HepG2 (cell line): ENCODE data around the gene REEP6. TPM values are rescaled to one million over a fixed set of nuclear protein-coding genes. Genes with fewer than 3 reads are reported as not detected.
A peak's percentile ranks its signal among the peaks of the same experiment; 100 is the strongest.

Experiments used
- AGO2 ChIP-seq: fragments of 200-400 bp; formaldehyde crosslinking; optimal IDR thresholded peaks from 2 replicates; pipeline ENCODE3; 2017; ENCODE audit warnings: mild to moderate bottlenecking, low read depth, low read length, moderate library complexity
- ARNT2 ChIP-seq: sonication (generic); formaldehyde crosslinking; IDR thresholded peaks from 2 replicates; pipeline ENCODE4 v1.8.0; 2022; ENCODE audit warnings: mild to moderate bottlenecking, low read depth, missing genetic modification reagents, moderate library complexity
- MYC ChIP-seq: sonication (generic); formaldehyde crosslinking; IDR thresholded peaks from 2 replicates; pipeline ENCODE4 v1.9.0; 2021; ENCODE audit warnings: missing genetic modification reagents, borderline replicate concordance
- MYNN ChIP-seq: sonication (generic); formaldehyde crosslinking; IDR thresholded peaks from 2 replicates; pipeline ENCODE4 v1.4.0; 2020; ENCODE audit warnings: mild to moderate bottlenecking, low read depth, missing genetic modification reagents
- RXRA ChIP-seq: sonication (generic); formaldehyde crosslinking; IDR thresholded peaks from 2 replicates; pipeline ENCODE4 v1.5.1; 2020; ENCODE audit warnings: missing genetic modification reagents
- ZFY ChIP-seq: sonication (generic); formaldehyde crosslinking; IDR thresholded peaks from 2 replicates; pipeline ENCODE4 v1.4.0; 2020; ENCODE audit warnings: missing genetic modification reagents
- ZNF776 ChIP-seq: sonication (generic); formaldehyde crosslinking; IDR thresholded peaks from 2 replicates; pipeline ENCODE4 v1.4.0; 2020; ENCODE audit warnings: mild to moderate bottlenecking, missing genetic modification reagents
- ZNF816 ChIP-seq: sonication (generic); formaldehyde crosslinking; IDR thresholded peaks from 2 replicates; pipeline ENCODE4 v1.8.0; 2022; ENCODE audit warnings: missing genetic modification reagents, mild to moderate bottlenecking, borderline replicate concordance
- polyA plus RNA-seq, 8 experiments: library from polyadenylated mRNA; depleted of rRNA in 3 of 8; stranded (reverse) in 7 of 8; unstranded in 1 of 8; fragments of >200 nt; fragmentation: Illumina TruSeq in 4 of 8; extraction: Trizol in 4 of 8; gene quantifications; 2 replicates each; pipeline versions ENCODE4 v1.2.1 to v1.2.3, GENCODE V29; 2011 to 2016; ENCODE audit warnings: low read depth in 4 of 8, missing spikeins in 1 of 8, mixed read lengths in 1 of 8; ENCODE audit not compliant: insufficient read depth in 1 of 8
- total RNA-seq, 5 experiments: library from RNA; depleted of rRNA; stranded (reverse); fragments of >200 nt; fragmentation: Illumina TruSeq; extraction: Trizol; gene quantifications; 2 replicates each; pipeline ENCODE4 v1.2.3, GENCODE V29; 2016; ENCODE audit warnings: low read depth in 1 of 5
- TF ChIP-seq, protein P1 (sequence below): sonication (generic); formaldehyde crosslinking; IDR thresholded peaks from 2 replicates; pipeline ENCODE4 v1.8.1; 2023; ENCODE audit warnings: mild to moderate bottlenecking, missing genetic modification reagents, borderline replicate concordance
- TF ChIP-seq, protein P2 (sequence below): IDR thresholded peaks from 2 replicates; pipeline ENCODE4 v1.6.1; 2012; ENCODE audit warnings: low read depth, low read length, improper control_type of control experiment
- TF ChIP-seq, protein P3 (sequence below): sonication (generic); formaldehyde crosslinking; IDR thresholded peaks from 2 replicates; pipeline ENCODE4 v1.4.0; 2020; ENCODE audit warnings: missing genetic modification reagents
- TF ChIP-seq, protein P4 (sequence below): sonication (generic); formaldehyde crosslinking; IDR thresholded peaks from 2 replicates; pipeline ENCODE4 v1.9.0; 2021; ENCODE audit warnings: missing genetic modification reagents, borderline replicate concordance
- TF ChIP-seq, protein P5 (sequence below): sonication (generic); formaldehyde crosslinking; IDR thresholded peaks from 2 replicates; pipeline ENCODE4 v1.9.0; 2021; ENCODE audit warnings: missing genetic modification reagents, mild to moderate bottlenecking, borderline replicate concordance
- TF ChIP-seq, protein P6 (sequence below): IDR thresholded peaks from 2 replicates; pipeline ENCODE4 v1.6.1; 2012; ENCODE audit warnings: inconsistent platforms

REEP6 gene
- total and polyA plus RNA-seq, 2 of the 13 experiments (the other 11 are each of a cell fraction or from before 2014, with no cell fraction given), result 10.0 to 28.8 TPM

DNA sequence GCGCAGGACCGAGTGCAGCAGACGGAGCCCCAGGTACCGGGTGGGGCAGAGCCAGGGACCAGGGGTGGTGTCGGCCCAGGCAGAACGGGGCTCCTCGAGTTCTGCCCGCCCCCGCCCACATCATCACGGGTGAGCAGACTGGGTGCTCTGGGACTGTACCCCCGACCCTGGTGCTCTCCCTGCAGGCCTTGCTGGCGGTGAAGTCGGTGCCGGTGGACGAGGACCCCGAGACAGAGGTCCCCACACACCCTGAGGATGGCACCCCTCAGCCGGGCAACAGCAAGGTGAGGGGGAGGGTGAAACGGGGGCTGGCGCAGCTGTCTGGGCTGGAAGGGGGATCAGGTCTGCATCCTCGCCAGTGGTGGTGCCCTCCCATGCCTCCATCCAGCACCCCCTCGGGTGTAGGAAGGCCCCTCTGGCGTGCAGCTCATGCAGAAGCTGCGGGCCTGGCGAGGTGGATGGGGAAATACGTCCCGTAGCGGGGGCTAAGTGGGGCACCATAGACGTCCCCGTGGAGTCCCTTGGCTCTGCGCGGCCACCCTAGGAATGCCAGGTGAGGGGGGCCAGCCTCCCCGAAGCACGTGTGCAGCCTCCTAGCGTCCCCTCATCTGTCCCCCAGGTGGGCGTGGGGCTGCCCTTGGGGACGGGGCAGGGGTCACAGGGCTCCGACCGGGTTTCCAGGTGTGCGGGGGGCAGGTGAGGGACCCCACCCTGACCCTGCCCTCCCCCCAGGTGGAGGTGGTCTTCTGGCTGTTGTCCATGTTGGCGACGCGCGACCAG, 34.7 kb upstream of the REEP6 start (continued):
- TF ChIP-seq, protein P1, sequence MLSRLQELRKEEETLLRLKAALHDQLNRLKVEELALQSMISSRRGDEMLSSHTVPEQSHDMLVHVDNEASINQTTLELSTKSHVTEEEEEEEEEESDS (CRISPR knock-in tag), result no peak
- no peak for TF ChIP-seq ZNF776 (CRISPR knock-in tag)
- TF ChIP-seq MYC, result no peak
- TF ChIP-seq, protein P2, sequence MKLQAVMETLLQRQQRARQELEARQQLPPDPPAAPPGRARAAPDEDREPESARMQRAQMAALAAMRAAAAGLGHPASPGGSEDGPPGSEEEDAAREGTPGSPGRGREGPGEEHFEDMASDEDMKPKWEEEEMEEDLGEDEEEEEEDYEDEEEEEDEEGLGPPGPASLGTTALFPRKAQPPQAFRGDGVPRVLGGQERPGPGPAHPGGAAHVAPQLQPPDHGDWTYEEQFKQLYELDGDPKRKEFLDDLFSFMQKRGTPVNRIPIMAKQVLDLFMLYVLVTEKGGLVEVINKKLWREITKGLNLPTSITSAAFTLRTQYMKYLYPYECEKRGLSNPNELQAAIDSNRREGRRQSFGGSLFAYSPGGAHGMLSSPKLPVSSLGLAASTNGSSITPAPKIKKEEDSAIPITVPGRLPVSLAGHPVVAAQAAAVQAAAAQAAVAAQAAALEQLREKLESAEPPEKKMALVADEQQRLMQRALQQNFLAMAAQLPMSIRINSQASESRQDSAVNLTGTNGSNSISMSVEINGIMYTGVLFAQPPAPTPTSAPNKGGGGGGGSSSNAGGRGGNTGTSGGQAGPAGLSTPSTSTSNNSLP, result no peak
- peak; percentile 3 for TF ChIP-seq AGO2
- TF ChIP-seq MYNN (CRISPR knock-in tag), result no peak
- TF ChIP-seq, protein P3, sequence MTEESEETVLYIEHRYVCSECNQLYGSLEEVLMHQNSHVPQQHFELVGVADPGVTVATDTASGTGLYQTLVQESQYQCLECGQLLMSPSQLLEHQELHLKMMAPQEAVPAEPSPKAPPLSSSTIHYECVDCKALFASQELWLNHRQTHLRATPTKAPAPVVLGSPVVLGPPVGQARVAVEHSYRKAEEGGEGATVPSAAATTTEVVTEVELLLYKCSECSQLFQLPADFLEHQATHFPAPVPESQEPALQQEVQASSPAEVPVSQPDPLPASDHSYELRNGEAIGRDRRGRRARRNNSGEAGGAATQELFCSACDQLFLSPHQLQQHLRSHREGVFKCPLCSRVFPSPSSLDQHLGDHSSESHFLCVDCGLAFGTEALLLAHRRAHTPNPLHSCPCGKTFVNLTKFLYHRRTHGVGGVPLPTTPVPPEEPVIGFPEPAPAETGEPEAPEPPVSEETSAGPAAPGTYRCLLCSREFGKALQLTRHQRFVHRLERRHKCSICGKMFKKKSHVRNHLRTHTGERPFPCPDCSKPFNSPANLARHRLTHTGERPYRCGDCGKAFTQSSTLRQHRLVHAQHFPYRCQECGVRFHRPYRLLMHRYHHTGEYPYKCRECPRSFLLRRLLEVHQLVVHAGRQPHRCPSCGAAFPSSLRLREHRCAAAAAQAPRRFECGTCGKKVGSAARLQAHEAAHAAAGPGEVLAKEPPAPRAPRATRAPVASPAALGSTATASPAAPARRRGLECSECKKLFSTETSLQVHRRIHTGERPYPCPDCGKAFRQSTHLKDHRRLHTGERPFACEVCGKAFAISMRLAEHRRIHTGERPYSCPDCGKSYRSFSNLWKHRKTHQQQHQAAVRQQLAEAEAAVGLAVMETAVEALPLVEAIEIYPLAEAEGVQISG (CRISPR knock-in tag), result no peak
- TF ChIP-seq, protein P4, sequence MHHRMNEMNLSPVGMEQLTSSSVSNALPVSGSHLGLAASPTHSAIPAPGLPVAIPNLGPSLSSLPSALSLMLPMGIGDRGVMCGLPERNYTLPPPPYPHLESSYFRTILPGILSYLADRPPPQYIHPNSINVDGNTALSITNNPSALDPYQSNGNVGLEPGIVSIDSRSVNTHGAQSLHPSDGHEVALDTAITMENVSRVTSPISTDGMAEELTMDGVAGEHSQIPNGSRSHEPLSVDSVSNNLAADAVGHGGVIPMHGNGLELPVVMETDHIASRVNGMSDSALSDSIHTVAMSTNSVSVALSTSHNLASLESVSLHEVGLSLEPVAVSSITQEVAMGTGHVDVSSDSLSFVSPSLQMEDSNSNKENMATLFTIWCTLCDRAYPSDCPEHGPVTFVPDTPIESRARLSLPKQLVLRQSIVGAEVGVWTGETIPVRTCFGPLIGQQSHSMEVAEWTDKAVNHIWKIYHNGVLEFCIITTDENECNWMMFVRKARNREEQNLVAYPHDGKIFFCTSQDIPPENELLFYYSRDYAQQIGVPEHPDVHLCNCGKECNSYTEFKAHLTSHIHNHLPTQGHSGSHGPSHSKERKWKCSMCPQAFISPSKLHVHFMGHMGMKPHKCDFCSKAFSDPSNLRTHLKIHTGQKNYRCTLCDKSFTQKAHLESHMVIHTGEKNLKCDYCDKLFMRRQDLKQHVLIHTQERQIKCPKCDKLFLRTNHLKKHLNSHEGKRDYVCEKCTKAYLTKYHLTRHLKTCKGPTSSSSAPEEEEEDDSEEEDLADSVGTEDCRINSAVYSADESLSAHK (CRISPR knock-in tag), result no peak
- no peak for TF ChIP-seq ZNF816 (CRISPR knock-in tag)
- peak; percentile 47; the same call in 1 of the 2 replicates for TF ChIP-seq RXRA (CRISPR knock-in tag)
- TF ChIP-seq ARNT2 (CRISPR knock-in tag), result no peak
- TF ChIP-seq, protein P5, sequence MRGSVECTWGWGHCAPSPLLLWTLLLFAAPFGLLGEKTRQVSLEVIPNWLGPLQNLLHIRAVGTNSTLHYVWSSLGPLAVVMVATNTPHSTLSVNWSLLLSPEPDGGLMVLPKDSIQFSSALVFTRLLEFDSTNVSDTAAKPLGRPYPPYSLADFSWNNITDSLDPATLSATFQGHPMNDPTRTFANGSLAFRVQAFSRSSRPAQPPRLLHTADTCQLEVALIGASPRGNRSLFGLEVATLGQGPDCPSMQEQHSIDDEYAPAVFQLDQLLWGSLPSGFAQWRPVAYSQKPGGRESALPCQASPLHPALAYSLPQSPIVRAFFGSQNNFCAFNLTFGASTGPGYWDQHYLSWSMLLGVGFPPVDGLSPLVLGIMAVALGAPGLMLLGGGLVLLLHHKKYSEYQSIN (CRISPR knock-in tag), result no peak
- TF ChIP-seq, protein P6, sequence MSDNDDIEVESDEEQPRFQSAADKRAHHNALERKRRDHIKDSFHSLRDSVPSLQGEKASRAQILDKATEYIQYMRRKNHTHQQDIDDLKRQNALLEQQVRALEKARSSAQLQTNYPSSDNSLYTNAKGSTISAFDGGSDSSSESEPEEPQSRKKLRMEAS, result no peak
- TF ChIP-seq ZFY (CRISPR knock-in tag), result no peak
- TF ChIP-seq, all 625 proteins: peak for 7
